OCI-LY1 (cell line): ENCODE measurements around the gene PHACTR2.

Experiments
- H2AFZ ChIP-seq: fragments of 200-600 bp; sonication (generic), shearing (Covaris generic); 2 replicates; pipeline ENCODE4 v1.6.0; 2014; ENCODE audit warnings: antibody characterized with exemption, mild to moderate bottlenecking, low read length
- H3F3A ChIP-seq: fragments of 200-600 bp; sonication (generic), shearing (Covaris generic); 2 replicates; pipeline ENCODE4 v1.6.0; 2014; ENCODE audit warnings: mild to moderate bottlenecking, antibody characterized with exemption, low read length, moderate library complexity; ENCODE audit not compliant: insufficient read depth
- H3K27ac ChIP-seq: fragments of 200-600 bp; sonication (generic); 2 replicates; pipeline ENCODE4 v1.5.1; 2014; ENCODE audit warnings: low read length, mixed run types, mild to moderate bottlenecking, low read depth; ENCODE audit not compliant: poor library complexity, severe bottlenecking
- H3K27me3 ChIP-seq: fragments of 200-600 bp; sonication (generic); 2 replicates; pipeline ENCODE4 v1.6.0; 2014; ENCODE audit warnings: antibody characterized with exemption, mild to moderate bottlenecking, low read length, moderate library complexity; ENCODE audit not compliant: insufficient read depth
- H3K36me3 ChIP-seq: fragments of 200-600 bp; sonication (generic); 2 replicates; pipeline ENCODE4 v1.6.1; 2014; ENCODE audit warnings: mild to moderate bottlenecking, antibody characterized with exemption, low read length, moderate library complexity, mixed read lengths; ENCODE audit not compliant: insufficient read depth
- H3K4me1 ChIP-seq: fragments of 200-600 bp; sonication (generic); 2 replicates; pipeline ENCODE4 v1.5.1; 2014; ENCODE audit warnings: mild to moderate bottlenecking, low read length, moderate library complexity; ENCODE audit not compliant: insufficient read depth, severe bottlenecking
- H3K4me2 ChIP-seq: fragments of 200-600 bp; sonication (generic), shearing (Covaris generic); 2 replicates; pipeline ENCODE4 v1.6.1; 2014; ENCODE audit warnings: low read length
- H3K4me3 ChIP-seq: fragments of 200-600 bp; sonication (generic); 2 replicates; pipeline ENCODE4 v1.5.1; 2014; ENCODE audit warnings: low read length, low read depth, mild to moderate bottlenecking, mixed read lengths; ENCODE audit not compliant: poor library complexity, severe bottlenecking
- H3K79me2 ChIP-seq: fragments of 200-600 bp; shearing (Covaris generic); 2 replicates; pipeline ENCODE4 v1.6.1; 2016; ENCODE audit warnings: mixed run types, low read length, mixed read lengths; ENCODE audit not compliant: insufficient read depth
- H3K9ac ChIP-seq: fragments of 200-600 bp; sonication (generic), shearing (Covaris generic); 2 replicates; pipeline ENCODE4 v1.6.1; 2014; ENCODE audit warnings: mild to moderate bottlenecking, low read length, mixed read lengths
- H3K9me2 ChIP-seq: fragments of 200-600 bp; sonication (generic), shearing (Covaris generic); 2 replicates; pipeline ENCODE4 v1.6.1; 2014; ENCODE audit warnings: low read depth, mild to moderate bottlenecking, low read length, mixed read lengths
- H3K9me3 ChIP-seq: fragments of 200-600 bp; shearing (Covaris generic); 2 replicates; pipeline ENCODE4 v1.6.1; 2014; ENCODE audit warnings: low read length, mixed read lengths
- H4K20me1 ChIP-seq: fragments of 200-600 bp; sonication (generic), shearing (Covaris generic); 2 replicates; pipeline ENCODE4 v1.6.0; 2016; ENCODE audit warnings: mild to moderate bottlenecking, low read length; ENCODE audit not compliant: insufficient read depth
- CTCF ChIP-seq: fragments of 200-600 bp; sonication (generic), shearing (Covaris generic); IDR thresholded peaks from 2 replicates; pipeline ENCODE4 v1.5.1; 2017; ENCODE audit warnings: mild to moderate bottlenecking, antibody characterized with exemption, low read length, moderate library complexity, mixed read lengths
- EZH2 ChIP-seq: fragments of 200-600 bp; sonication (generic), shearing (Covaris generic); IDR thresholded peaks from 2 replicates; pipeline ENCODE4 v1.8.0; 2017; ENCODE audit warnings: borderline replicate concordance, mixed run types, mild to moderate bottlenecking, antibody characterized with exemption, low read length, moderate library complexity, mixed read lengths

PHACTR2 gene

GRCh38 chr6:143679041-143679440, 1.3 kb downstream of the PHACTR2 start:
- Histone ChIP-seq H3K79me2 (no peaks in the 10 kb centered on the region), H2AFZ (no peak overlapping the region), H3K4me3 (no peak overlapping the region), H3K4me2 (no peak overlapping the region), H3K9ac (no peak overlapping the region), H3F3A (no peaks in the 10 kb centered on the region), H3K36me3 (no peaks in the 10 kb centered on the region), H3K9me2 (no peaks in the 10 kb centered on the region), H3K27ac (no peak overlapping the region), H3K27me3 (no peaks in the 10 kb centered on the region), H3K4me1 (no peaks in the 10 kb centered on the region), H4K20me1 (no peaks in the 10 kb centered on the region), H3K9me3 (no peaks in the 10 kb centered on the region)
- TF ChIP-seq CTCF (no peak), EZH2 (no peak)

GRCh38 chr6:143680141-143680540, 2.4 kb downstream of the PHACTR2 start:
- H3K79me2 ChIP-seq: no peaks in the 10 kb centered on the region

GRCh38 chr6:143682805-143683204, 5.0 kb downstream of the PHACTR2 start:
- Histone ChIP-seq H3K27ac (no peak overlapping the region), H3F3A (no peaks in the 10 kb centered on the region), H3K9me3 (no peaks in the 10 kb centered on the region), H3K4me3 (no peak overlapping the region), H4K20me1 (no peaks in the 10 kb centered on the region), H3K27me3 (no peaks in the 10 kb centered on the region), H3K4me2 (no peak overlapping the region), H2AFZ (no peak overlapping the region), H3K36me3 (no peaks in the 10 kb centered on the region), H3K4me1 (no peaks in the 10 kb centered on the region), H3K9ac (no peak overlapping the region), H3K9me2 (no peaks in the 10 kb centered on the region), H3K79me2 (no peaks in the 10 kb centered on the region)
- no peak for TF ChIP-seq CTCF
- TF ChIP-seq EZH2: no peak

More at GRCh38 chr6:143680141-143680540, 2.4 kb downstream of the PHACTR2 start:
- Histone ChIP-seq H3K27me3 (no peaks in the 10 kb centered on the region), H3K9me2 (no peaks in the 10 kb centered on the region), H3F3A (no peaks in the 10 kb centered on the region), H3K36me3 (no peaks in the 10 kb centered on the region), H2AFZ (no peak overlapping the region), H3K4me3 (no peak overlapping the region), H3K27ac (no peak overlapping the region), H4K20me1 (no peaks in the 10 kb centered on the region), H3K4me1 (no peaks in the 10 kb centered on the region), H3K9me3 (no peaks in the 10 kb centered on the region), H3K9ac (no peak overlapping the region), H3K4me2 (no peak overlapping the region)
- TF ChIP-seq CTCF: no peak
- TF ChIP-seq EZH2: no peak
